EL (cell line): Measurements from ENCODE around the gene SPATC1L.
"Not testable (repeated sequence)": the region's sequence is repeated elsewhere in the genome, so short reads cannot be mapped to it uniquely, and the experiment has no call there.

Experiments
- DNase-seq: peaks from one replicate; pipeline ENCODE4 v3.0.0-alpha.2; 2016

Gene SPATC1L

GRCh38 chr21:46214478-46215340 lies 30.4 kb upstream of the SPATC1L start:
- no peak for DNase-seq

- no peak for DNase-seq
These were observed 29.5 kb upstream of the SPATC1L start for GRCh38 chr21:46213620-46214286.

DNA sequence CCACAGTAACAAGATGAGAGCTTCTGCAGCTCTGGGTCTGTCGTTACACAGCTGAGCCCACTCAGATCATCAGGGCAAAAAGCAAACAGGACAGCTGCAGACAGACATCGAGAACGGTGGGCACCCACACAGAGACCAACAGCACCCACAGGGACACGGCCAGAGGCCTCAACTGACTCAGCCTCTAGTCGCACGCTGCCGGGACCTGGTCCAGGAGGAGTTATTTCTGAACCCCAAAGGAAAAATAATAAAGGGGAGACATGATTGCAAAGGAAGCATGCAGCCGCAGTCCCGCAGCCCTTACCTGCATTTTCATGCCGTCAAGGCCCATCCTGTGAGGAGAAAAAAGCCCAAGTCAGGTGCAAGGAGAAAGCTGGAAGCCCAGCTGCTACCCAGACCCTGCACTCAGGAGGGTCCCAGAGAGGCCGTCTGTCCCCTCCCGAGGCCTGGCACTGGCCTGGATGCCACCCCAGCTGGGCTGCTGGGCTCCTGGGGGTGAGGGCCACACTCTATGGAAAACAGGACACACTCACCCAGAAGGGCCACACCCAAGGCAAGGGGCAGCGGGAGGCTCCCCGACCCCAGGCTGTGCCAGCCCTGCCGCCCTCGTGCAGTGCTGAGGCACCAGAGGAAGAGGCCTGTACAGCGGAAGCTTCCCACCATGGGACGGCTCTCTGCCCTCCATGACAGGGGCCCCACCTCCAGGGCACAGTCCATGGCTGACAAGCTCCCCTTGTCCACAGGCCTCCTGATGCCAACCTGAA lies 28.6 kb upstream of the SPATC1L start:
- no peak for DNase-seq

DNA sequence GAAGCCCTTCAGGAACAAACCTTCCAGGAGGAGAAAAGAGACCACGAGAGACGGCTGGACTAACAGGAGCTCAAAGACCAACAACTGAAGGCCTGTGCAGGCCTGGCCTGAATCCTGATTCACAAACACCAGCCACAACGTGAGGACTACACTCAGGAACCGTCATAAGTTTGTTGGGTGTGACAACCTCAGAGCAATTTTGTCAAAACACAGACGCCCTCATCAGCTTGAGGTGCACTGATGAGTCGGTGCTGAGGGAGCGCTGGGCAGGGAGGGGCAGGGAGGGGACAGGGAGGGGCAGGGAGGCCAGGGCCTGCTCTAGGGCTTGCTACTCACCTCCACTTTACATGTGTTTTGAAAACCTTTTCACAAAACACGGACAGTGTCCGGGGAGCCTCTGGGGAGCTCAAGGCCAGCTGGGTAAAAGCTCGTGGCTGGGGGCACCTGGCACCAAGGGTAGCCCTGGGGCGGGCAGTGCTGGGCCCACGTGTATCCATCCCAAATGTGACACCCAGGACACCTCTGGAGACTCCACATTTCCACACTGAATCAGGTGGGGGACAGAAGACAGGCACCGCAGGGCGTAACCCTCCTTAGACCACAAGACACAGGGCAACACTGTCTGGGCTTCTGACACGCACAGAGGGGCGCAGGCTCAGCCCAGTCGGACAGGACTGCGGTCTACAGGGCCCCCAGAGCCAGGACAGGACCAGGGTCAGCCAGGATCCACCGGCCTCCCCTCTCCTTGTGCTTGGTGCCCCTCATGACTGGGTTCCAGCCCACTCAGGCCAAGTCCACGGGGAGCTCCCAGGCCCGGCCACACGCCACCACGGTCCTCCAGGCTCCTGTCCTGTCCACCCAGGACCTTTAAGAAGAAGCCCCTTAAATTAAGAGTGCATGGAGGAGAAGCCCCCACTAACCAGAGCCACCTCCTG lies 27.8 kb upstream of the SPATC1L start:
- no peak for DNase-seq

GRCh38 chr21:46211376-46211775 lies 27.1 kb upstream of the SPATC1L start:
- no peak for DNase-seq

DNA sequence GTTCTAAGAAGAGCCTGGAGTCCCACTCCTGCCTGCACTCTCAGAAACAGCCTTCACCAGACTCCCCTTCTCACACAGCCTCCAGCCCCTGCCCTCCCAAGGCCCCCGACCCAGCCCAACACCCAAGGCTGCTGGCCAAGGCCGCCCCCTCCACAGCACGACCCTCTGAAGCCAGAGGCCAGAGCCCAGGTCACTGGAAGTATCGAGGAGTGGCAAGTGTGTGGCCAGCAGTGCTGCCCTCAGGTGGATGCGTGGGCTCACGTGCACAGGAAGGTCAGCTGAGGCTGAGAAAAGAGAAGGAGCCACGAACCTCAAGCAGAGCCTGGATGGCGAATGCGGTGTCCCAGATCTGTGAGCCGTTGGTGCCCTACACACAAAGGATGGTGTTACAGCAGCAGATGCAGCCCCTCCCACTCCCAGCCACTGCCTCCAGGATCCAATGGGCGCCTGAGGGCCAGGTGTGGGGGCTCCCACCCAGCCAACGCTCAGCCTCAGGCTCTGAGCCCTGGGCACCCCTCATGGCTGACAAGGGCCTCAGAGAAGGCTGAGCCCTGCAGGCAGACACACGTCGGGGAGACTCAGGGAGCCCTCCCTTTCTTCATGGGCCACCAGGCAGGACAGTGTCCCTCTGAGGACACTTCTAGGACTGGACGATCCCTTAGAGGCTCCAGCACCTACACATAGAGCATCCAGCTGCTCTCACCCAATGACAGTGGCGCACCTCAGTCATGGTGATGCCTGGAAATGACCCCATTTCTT lies 26.3 kb upstream of the SPATC1L start:
- DNase-seq, result no peak

DNA sequence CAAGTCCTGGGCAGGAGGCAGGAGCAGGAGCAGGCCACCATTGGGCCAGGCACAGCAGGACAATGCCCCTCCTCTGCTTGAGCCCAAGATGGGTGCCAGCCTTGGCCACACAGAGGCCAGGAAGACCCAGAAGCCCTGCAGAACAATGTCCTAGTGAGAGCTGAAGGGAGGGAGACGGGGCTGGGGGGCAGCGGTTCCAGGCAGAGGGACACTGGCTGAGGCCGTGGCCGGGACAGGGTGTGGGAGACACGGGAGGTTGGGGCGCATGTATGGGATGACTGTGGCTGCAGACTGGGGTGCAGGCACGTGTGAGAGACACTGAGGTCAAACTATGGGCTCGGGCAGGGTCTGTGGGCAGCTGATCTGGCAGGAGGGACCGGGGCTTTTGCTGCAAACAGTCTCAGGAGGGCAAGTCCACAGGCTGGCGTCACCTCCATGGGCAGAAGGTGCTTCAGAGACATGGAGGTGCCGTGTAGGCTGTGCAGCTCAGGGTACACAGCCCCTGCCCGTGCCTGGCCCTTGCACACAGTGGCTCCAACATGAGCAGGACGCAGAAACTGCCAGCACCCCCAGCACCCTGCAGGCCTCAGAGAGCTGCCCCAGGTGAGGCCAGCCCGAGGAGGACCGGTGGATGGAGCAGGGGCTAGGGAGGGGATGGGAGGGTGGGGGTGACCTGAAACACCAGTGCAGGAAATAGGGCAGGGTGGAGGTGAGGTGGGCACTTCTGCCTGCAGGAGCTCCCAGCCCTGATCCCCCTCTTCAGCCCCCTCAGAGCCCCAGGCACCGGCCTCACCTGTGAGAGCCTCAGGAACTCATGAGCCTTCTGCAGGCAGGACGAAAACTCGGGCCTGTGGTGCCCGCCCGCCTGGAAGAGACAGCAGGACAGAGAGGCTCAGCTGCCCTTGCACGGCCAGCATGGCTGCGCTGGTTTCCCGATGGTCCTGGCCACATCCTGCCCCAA lies 24.8 kb upstream of the SPATC1L start:
- no peak for DNase-seq

DNA sequence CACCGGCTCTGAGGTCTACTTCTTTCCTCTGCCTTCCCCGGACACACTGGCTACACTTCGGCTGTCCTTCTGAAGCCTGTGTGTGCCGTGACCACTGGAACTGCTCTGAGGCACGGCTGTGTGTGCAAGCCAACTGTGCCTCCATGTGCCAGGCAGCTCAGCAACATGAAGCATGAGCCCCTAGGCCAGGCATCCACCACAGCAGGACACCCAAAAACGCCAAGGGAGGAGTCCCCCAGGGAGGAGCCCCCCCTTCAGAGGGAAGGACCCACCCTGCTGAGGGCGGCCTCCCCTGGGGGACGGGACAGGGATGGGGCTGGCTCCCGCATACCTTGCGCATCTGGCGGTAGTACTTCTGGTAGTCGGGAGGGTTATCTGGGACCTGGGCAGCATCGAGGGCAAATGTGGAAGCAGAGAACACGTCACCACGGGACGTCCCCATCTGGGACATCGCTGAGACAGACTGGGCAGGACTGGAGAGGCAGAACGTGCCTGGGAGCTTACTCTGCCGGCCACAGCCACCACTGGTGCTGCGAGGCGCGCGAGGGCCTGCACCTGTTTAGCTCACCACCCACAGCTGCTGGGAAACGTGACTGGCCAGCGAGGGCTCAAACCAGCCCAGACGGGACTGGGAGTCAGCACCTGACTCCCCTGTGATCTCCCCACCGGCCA lies 23.8 kb upstream of the SPATC1L start:
- no peak for DNase-seq

DNA sequence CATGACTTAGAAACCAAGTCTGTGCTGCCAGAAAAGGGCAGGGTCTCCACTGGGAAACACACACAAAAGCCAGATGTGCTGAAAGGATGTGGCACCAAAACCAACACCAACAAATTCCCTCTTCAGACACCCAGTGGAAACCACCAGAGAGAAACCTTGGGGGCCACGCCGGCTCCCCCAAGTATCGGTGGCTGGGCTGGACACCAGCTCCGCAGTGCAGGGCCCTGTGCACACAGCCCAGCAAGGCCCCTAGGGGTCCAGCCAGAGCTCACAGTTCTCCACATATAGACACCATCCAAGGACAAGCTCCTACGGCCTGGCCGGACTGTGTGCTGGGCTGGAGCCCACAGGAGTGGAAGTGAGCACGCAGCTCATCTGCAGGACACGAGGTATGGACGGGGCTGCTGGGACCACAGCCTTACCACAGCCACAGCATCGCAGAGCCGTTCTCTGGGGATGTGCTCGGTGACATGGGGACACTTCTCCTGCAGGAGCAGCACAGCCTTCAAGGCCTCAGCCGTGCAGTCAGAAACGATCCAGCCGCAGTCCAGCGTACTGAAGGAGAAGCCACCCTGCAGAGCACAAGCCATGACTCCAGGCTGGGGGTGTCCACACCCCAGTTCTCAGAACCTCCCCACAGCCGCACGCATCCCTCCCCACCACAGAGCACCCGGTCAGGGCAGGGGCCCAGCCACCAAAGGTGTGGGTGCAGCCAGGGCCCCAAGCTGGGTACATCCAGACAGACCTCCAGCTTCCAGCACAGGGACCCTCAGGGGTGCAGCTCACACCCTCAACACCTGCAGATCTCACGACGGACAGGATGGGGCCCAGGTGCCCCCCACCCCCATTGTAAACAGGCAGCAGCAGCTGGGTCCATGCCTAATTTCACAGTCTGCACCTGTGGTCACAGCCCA lies 23.0 kb upstream of the SPATC1L start:
- DNase-seq, result no peak

- DNase-seq, result no peak
These were observed 22.1 kb upstream of the SPATC1L start for GRCh38 chr21:46206163-46207005.

- no peak for DNase-seq
These were observed 21.5 kb upstream of the SPATC1L start for GRCh38 chr21:46205766-46206162.

DNA sequence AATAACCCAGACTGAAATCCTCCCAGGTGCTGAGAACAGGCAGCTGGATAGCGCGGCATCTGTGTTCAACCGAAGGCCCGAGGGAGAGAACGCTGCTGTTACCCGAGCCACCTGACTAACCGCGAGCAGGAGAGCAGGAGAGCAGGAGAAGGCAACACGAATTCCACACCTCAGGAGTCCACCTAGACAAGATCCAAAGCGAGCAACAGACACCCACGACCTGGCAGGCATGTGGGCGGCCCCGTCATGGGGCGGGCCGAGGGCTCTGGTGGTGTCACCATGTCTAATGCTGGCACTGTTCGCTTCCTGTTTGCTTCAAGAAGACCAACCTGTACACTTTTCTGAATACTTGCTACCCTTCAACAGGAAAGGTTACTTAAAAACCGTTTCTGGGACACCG lies 20.9 kb upstream of the SPATC1L start:
- no peak for DNase-seq

DNA sequence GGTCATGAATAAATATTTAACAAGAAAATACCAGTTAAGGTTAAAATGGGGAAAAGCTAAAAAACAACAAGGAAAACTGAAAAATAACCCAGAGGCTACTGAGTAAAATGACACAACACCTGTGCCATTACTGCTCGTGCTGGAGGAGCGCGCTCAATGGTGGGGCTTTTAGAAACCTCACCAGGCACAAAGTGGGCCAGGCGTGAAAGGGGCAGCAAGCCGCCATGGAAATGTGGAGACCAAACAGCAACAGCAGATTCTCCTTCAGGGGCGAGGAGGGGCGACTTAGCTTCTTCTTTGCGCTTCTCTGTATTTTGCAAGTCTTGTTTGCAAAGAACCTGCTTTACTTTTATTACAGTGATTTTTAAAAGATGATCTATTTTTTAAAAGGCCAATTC lies 18.9 kb upstream of the SPATC1L start:
- DNase-seq, result no peak

DNA sequence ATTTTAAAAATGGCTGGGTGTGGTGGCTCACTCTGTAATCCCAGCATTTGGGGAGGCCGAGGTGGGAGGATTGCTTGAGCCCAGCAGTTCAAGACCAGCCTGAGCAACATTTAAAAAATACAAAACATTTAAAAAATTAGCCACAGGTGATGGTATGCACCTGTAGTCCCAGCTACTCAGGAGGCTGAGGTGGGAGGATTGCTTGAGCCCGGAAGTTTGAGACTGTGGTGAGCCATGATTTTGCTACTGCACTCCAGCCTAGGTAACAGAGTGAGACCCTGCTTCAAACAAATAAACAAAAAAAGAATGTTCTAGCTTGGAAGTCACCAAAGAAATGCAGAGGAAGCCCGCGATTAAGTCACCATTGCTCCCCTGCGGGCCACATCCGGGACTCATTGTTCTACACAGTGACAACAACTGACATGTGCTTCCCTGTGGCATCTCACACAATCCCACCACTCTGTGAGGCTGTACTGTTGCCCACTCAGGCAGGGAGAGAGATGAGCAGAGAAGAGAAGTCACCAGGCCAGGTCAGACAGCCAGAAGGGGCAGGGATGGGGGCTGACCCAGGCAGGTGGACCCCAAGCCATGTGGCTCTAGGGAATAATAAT lies 18.4 kb upstream of the SPATC1L start:
- DNase-seq, result no peak

DNA sequence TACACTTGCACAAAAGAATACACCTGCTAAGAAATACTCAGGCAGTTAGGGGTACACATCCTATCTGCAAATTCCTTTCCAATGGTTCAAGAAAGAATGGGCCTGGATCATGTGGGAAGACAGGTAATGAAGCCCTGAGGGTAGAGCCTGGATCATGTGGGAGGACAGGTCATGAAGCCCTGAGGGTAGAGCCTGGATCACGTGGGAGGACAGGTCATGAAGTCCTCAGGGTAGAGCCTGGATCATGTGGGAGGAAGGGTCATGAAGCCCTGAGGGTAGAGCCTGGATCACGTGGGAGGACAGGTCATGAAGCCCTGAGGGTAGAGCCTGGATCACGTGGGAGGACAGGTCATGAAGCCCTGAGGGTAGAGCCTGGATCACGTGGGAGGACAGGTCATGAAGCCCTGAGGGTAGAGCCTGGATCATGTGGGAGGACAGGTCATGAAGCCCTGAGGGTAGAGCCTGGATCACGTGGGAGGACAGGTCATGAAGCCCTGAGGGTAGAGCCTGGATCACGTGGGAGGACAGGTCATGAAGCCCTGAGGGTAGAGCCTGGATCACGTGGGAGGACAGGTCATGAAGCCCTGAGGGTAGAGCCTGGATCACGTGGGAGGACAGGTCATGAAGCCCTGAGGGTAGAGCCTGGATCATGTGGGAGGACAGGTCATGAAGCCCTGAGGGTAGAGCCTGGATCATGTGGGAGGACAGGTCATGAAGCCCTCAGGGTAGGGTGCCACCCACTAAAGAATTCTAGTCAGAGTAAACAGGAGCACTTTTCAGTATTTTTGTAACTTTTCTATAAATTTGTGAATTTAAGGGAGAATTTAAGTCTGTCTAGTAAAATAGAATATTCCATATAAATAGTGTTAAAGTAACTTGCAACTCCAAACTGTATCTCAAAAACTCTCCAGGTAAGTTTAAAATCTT lies 16.9 kb upstream of the SPATC1L start:
- not testable (repeated sequence) for DNase-seq
